Thyroid gland (tissue), 4 donors: ENCODE results near the gene OR52H1. TPM values are rescaled to one million over a fixed set of nuclear protein-coding genes. Genes with fewer than 3 reads are reported as not detected.

Experiments used
- DNase-seq, 2 donors: peaks; one replicate each; pipeline ENCODE4 v3.0.0-alpha.2; 2019
- H3K27ac ChIP-seq, 3 donors: fragments of 200-600 bp; sonication (generic); 1 replicate in 2 of 3; 2 replicates in 1 of 3; pipeline ENCODE4 v1.5.1; 2016 to 2019; ENCODE audit warnings: mild to moderate bottlenecking in 1 of 3, moderate library complexity in 1 of 3
- H3K27me3 ChIP-seq: fragments of 200-600 bp; sonication (generic); one replicate; pipeline ENCODE4 v1.5.1; 2019
- H3K36me3 ChIP-seq, 2 donors: fragments of 200-600 bp; sonication (generic); one replicate each; pipeline ENCODE4 v1.5.1; 2016 to 2019
- H3K4me1 ChIP-seq, 2 donors: fragments of 200-600 bp; sonication (generic); one replicate each; pipeline ENCODE4 v1.5.1; 2017 to 2019
- H3K4me3 ChIP-seq, 3 donors: fragments of 200-600 bp; sonication (generic); replicated peaks in 1 of 3; 1 replicate in 2 of 3; 2 replicates in 1 of 3; pipeline ENCODE4 v1.5.1; 2016; ENCODE audit warnings: mild to moderate bottlenecking in 1 of 3
- H3K9me3 ChIP-seq: fragments of 200-600 bp; sonication (generic); one replicate; pipeline ENCODE4 v1.5.1; 2017
- POLR2A ChIP-seq, 2 donors: fragments of 450-650 bp; IDR thresholded peaks; one replicate each; pipeline ENCODE4 v1.6.1; 2017; ENCODE audit warnings: antibody characterized with exemption in 2 of 2, mild to moderate bottlenecking in 2 of 2, moderate library complexity in 1 of 2
- WGBS, 2 donors: methylation state at CpG; one replicate each; pipeline ENCODE4 v1.1.5; 2017; 5-methylcytosine and 5-hydroxymethylcytosine counted together
- intact Hi-C: fragments of 100-400 bp; cut with DNase I; formaldehyde crosslinking; loops from one replicate; pipeline ENCODE4 v1.15.1; 2023
- total RNA-seq, 4 donors: library from RNA; depleted of rRNA; stranded (reverse); fragments of >200 nt; gene quantifications; one replicate each; pipeline ENCODE4 v1.2.3, GENCODE V29; 2016
- TF ChIP-seq, protein P1 (sequence below), 6 experiments: fragments of 200-600 bp in 3 of 6; fragments of 450-650 bp in 3 of 6; sonication (generic) in 3 of 6; IDR thresholded peaks; one replicate each; pipeline ENCODE4 v1.5.1; 2016 to 2019; ENCODE audit warnings: antibody characterized with exemption in 6 of 6, mild to moderate bottlenecking in 2 of 6, inconsistent platforms in 1 of 6, moderate library complexity in 1 of 6

OR52H1 gene
- total RNA-seq, 4 donors from 2014 or later: 0.78 to 2.8 (median 1.1) TPM

DNA sequence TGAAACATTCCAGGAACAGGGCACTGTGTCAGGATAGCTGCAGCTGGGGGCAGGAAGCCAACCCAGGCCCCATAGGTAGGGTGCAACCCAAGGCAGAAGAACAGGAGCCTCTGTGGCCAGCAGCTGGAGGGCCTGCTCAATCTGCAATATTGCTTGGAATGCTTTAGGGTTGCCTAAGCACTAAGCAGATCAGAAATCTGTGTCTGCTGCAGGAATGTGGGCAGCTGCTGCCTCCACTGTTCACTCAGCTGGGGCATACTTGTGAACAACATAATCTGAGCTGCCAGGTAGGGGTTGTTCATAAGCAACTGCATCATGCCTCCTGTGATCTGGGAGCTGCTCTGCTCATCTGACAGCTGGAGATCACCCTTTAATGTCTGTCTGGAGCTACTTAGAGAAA lies 33.5 kb downstream of the OR52H1 start:
- Histone ChIP-seq H3K9me3 (no peaks in the 10 kb centered on the region), H3K4me1 (no peaks in the 10 kb centered on the region), H3K27me3 (no peaks in the 10 kb centered on the region), H3K4me3 (no peak overlapping the region), H3K36me3 (no peaks in the 10 kb centered on the region), H3K27ac (no peak overlapping the region)
- TF ChIP-seq, protein P1, sequence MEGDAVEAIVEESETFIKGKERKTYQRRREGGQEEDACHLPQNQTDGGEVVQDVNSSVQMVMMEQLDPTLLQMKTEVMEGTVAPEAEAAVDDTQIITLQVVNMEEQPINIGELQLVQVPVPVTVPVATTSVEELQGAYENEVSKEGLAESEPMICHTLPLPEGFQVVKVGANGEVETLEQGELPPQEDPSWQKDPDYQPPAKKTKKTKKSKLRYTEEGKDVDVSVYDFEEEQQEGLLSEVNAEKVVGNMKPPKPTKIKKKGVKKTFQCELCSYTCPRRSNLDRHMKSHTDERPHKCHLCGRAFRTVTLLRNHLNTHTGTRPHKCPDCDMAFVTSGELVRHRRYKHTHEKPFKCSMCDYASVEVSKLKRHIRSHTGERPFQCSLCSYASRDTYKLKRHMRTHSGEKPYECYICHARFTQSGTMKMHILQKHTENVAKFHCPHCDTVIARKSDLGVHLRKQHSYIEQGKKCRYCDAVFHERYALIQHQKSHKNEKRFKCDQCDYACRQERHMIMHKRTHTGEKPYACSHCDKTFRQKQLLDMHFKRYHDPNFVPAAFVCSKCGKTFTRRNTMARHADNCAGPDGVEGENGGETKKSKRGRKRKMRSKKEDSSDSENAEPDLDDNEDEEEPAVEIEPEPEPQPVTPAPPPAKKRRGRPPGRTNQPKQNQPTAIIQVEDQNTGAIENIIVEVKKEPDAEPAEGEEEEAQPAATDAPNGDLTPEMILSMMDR (IDR thresholded peaks at IDR 0.05): no peak
- intact Hi-C loops: no loop called here
- no peak for DNase-seq

DNA sequence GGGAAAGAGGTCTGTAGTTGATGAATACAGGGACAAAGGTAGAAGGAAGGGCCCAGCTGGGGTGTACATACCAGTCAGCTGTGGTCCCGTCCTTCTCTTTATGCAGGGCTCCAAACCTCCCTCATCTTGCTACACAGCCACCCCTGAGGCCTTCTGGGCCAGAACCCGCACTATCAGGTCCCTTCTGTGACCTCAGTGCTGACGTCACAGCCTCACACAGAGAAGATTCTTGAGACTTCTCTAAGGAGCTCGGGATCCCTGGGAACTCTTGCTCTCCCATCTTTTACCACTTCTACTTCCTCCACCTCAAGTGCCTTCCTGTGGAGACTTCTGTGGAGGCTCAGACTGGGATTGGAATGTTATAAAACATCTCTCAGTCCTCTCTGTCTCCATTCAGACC lies 38.5 kb downstream of the OR52H1 start, which contains the start of gene UBQLN3:
TSS of gene UBQLN3 (minus strand) at position 155 of the 400 bp plus-strand sequence. CDS start 399 bp downstream, outside the sequence.
- no peaks in the 10 kb centered on the region for H3K36me3 ChIP-seq
- no peaks in the 10 kb centered on the region for H3K9me3 ChIP-seq
- intact Hi-C loops: no loop called here
- no peaks in the 10 kb centered on the region for H3K27me3 ChIP-seq
- H3K4me1 ChIP-seq: no peaks in the 10 kb centered on the region
- TF ChIP-seq, protein P1 (IDR thresholded peaks at IDR 0.05): no peak
- H3K27ac ChIP-seq: no peak within 1 kb of the TSS
- no peak for DNase-seq
- WGBS, 2 donors: 81 to 82% methylated on average over 4 of the region's 4 CpGs
- H3K4me3 ChIP-seq: no peak within 1 kb of the TSS

DNA sequence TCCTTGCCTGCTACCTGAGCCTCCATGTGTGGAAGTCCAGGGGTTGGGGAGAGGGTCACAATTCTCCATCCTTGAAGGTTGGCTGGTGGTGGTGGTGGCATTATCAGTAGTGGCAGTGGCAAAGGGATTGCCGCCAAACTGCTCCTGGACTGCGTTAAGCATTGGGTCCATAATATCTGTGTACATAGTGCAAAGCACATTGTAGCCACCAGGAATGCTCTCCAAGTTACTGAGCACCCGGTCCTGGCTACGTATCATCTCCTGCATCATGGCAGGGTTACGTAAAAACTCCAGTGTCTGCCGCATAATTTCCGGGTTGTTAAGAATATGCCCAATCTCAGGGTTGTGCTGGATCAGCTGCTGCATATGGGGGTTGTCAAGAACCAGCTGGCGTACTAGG lies 39.7 kb downstream of the OR52H1 start:
- 95 to 100% methylated on average over 1 to 8 of the region's 8 CpGs for WGBS, 2 donors
- Histone ChIP-seq H3K27me3 (no peaks in the 10 kb centered on the region), H3K36me3 (no peaks in the 10 kb centered on the region), H3K4me1 (no peaks in the 10 kb centered on the region), H3K4me3 (no peak overlapping the region), H3K27ac (no peak overlapping the region), H3K9me3 (no peaks in the 10 kb centered on the region)
- TF ChIP-seq, protein P1 (IDR thresholded peaks at IDR 0.05): no peak
- TF ChIP-seq POLR2A (IDR thresholded peaks at IDR 0.05): no peak
- DNase-seq: no peak
- intact Hi-C loops: no loop called here

DNA sequence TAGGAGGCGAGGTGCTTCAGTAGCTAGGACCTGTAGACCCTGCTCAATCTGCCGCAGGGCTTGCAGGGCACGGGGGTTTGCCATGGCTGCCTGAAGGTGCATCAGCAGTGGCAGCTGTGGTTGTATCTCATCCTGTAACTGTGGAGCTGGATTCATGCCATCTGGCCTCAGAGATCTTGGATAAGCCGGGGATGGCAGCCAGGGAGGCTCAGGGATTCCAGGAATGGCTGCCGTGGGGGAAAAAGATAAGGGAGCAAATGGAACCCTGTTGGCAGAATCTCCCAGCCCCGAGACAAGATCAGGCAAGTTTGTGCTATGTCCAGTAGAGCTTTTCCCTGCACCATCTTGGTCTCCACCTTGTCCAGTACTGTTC lies 40.4 kb downstream of the OR52H1 start:
- TF ChIP-seq POLR2A (IDR thresholded peaks at IDR 0.05): no peak
- TF ChIP-seq, protein P1 (IDR thresholded peaks at IDR 0.05): no peak
- Histone ChIP-seq H3K9me3 (no peaks in the 10 kb centered on the region), H3K4me3 (no peak overlapping the region), H3K36me3 (no peaks in the 10 kb centered on the region), H3K27ac (no peak overlapping the region), H3K4me1 (no peaks in the 10 kb centered on the region), H3K27me3 (no peaks in the 10 kb centered on the region)
- intact Hi-C loops: no loop called here
- 81 to 89% methylated on average over 3 to 6 of the region's 6 CpGs for WGBS, 2 donors
- no peak for DNase-seq

DNA sequence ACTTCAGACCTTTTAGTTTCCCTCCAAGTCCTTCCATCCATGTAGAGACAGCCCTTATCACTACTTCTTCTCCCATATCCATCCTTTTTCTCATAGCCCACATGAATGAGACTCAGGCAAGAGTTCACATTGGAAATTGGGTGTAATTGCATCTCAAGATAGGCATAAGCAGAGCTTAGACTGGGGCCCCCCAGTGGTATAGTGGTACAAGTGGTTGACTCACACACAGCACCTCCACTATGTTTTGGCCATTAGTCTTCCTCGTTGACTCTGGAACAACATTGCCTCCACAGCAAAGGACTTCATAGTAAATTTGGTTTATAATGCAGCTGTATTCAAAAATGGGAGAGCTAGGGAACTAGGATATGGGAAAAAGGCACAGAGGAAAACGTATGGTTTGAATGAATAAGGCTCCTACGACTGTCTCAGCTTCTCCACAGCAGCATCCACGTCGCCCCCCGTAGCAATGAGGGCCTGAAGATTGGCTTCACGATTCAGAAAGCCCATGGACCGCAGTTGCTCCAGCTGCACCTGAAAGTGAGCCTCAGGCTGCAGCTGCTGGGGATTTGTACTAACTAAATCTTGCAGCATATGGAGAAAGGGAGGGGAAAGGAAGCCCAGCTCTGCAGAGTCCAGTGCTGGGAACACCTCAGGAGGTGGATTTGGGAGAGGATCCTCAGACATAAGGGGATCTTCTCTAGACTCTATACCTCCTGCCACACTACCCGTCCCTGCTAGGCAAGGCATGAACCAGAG lies 41.0 kb downstream of the OR52H1 start:
- H3K27ac ChIP-seq: no peak overlapping the region
- no peak for DNase-seq
- no peaks in the 10 kb centered on the region for H3K36me3 ChIP-seq
- TF ChIP-seq POLR2A (IDR thresholded peaks at IDR 0.05): no peak
- TF ChIP-seq, protein P1 (IDR thresholded peaks at IDR 0.05): no peak
- H3K4me1 ChIP-seq: no peaks in the 10 kb centered on the region
- no peaks in the 10 kb centered on the region for H3K27me3 ChIP-seq
- 84 to 90% methylated on average over 9 of the region's 9 CpGs for WGBS, 2 donors
- H3K9me3 ChIP-seq: no peaks in the 10 kb centered on the region
- intact Hi-C loops: no loop called here
- H3K4me3 ChIP-seq: no peak overlapping the region
